T-helper 2 cell treated with Interferon-gamma antibody and Interleukin-4, amounts not matched to agents 5 μg/mL and 100 μg/mL, for 36 hours (primary cell): Measurements from ENCODE around the gene GPX4.

Experiments
- DNase-seq: peaks from one replicate; pipeline ENCODE4 v3.0.0; 2021; ENCODE audit warnings: low spot score
- H3K27ac Mint-ChIP-seq: one replicate; pipeline ENCODE4 v1.8.0; 2021; ENCODE audit warnings: mild to moderate bottlenecking, mixed read lengths
- H3K27me3 Mint-ChIP-seq: one replicate; pipeline ENCODE4 v1.8.0; 2021; ENCODE audit warnings: low read depth, mixed read lengths
- H3K36me3 Mint-ChIP-seq: one replicate; pipeline ENCODE4 v1.8.0; 2021; ENCODE audit warnings: low read depth, mixed read lengths
- H3K4me1 Mint-ChIP-seq: one replicate; pipeline ENCODE4 v1.8.0; 2021; ENCODE audit warnings: low read depth, mixed read lengths
- H3K4me3 Mint-ChIP-seq: one replicate; pipeline ENCODE4 v1.8.0; 2022; ENCODE audit warnings: mild to moderate bottlenecking, moderate library complexity, mixed read lengths
- H3K9me3 Mint-ChIP-seq: one replicate; pipeline ENCODE4 v1.8.0; 2021; ENCODE audit warnings: mixed read lengths

GPX4 gene

DNA sequence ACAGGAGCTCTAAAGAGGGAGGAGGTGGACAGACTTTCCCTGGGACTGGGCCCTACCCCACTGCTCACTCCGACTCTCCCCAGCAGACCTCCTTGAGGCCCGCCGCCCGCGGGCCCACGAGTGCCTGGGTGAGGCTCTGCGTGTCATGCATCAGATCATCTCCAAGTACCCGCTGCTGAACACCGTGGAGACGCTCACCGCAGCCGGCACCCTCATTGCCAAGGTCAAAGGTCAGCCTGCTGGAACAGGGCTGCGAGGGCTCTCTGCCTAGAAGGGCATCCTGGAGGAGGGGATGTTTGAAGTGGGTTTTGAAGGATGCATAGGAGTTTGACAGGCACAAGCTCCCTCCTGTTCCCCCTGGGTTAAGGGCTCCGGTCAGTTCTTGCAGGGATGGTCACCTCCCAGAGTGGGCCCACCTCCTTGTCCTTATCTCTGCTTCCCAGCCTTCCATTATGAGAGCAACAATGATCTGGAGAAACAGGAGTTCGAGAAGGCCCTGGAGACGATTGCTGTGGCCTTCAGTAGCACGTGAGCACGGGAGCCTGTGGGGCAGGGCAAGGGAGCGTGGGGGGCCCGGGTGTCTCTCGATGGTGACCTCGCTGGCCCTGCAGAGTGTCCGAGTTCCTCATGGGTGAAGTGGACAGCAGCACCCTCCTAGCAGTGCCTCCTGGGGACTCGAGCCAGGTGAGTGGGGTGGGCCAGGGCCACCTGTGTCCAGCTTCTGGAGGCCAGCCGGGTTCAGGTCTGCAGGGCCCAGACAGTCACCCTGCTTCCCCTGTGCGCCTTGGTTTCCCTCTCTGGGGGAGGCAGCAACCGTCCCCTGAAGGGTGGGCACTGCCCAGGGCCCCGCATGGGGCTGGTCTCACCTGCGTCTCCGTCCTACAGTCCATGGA, 30.5 kb upstream of the GPX4 start:
- peaks cover 66% of the 10 kb centered on the region for H3K36me3 Mint-ChIP-seq
- H3K9me3 Mint-ChIP-seq = no peaks in the 10 kb centered on the region
- H3K27ac Mint-ChIP-seq = peak overlapping the region; percentile 55
- no peak for DNase-seq
- H3K4me1 Mint-ChIP-seq = peaks cover 45% of the 10 kb centered on the region
- no peaks in the 10 kb centered on the region for H3K27me3 Mint-ChIP-seq
- H3K4me3 Mint-ChIP-seq = peak overlapping the region; percentile 34

DNA sequence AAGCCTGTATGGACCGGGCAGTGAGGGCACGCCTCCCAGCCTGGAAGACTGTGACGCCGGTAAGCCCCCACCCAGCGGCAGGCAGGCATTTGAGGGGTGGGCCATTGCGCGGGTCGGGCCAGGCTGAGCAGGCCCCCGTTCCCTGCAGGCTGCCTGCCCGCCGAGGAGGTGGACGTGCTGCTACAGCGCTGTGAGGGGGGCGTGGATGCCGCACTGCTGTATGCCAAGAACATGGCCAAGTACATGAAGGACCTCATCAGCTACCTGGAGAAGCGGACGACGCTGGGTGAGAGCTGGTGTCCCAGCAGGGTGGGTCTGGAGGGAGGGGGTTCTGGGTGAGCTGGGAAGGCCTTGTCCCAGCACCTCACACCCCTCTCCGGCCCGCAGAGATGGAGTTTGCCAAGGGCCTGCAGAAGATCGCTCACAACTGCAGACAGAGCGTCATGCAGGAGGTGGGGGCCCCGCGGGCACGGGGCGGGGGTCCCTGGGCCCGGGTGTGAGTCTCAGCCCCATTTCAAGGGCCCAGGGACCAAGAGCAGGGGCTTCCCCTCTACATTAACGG, 29.8 kb upstream of the GPX4 start:
- H3K27ac Mint-ChIP-seq = peak overlapping the region; percentile 79
- no peaks in the 10 kb centered on the region for H3K9me3 Mint-ChIP-seq
- H3K27me3 Mint-ChIP-seq = no peaks in the 10 kb centered on the region
- DNase-seq = no peak
- H3K36me3 Mint-ChIP-seq = peaks cover 62% of the 10 kb centered on the region
- peak overlapping the region; percentile 69 for H3K4me3 Mint-ChIP-seq
- H3K4me1 Mint-ChIP-seq = peaks cover 41% of the 10 kb centered on the region

DNA sequence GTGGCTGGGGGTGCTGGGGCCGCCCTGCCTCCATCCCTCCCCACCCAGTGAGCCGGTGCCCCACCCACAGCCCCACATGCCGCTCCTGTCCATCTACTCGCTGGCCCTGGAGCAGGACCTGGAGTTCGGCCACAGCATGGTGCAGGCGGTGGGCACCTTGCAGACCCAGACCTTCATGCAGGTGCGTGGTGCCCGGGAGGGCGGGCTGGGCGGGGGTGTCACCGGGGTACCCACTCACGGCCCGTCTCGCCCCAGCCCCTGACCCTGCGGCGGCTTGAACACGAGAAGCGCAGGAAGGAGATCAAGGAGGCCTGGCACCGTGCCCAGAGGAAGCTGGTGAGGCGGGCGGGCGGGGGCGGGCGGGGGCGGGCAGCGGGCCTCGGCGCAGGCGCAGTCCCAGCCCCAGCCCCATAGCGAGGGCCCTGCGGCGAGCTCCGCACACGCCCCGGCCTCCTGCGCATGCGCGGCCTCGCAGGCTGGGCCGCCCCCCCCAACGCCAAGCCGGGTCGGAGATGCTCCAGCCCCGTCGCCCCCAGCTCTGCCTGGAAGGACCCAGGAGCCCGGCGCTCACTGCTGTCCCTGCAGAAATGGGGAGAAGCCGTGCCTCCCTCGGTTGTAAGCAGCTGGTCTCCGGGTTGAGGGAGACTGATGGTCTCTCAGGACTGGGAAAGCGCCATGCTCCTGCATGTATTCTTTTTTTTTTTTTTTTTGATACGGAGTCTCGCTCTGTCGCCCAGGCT, 29.1 kb upstream of the GPX4 start:
- peak overlapping the region; percentile 76 for H3K4me3 Mint-ChIP-seq
- peak overlapping the region; percentile 93 for H3K27ac Mint-ChIP-seq
- H3K27me3 Mint-ChIP-seq = no peaks in the 10 kb centered on the region
- no peaks in the 10 kb centered on the region for H3K9me3 Mint-ChIP-seq
- peaks cover 35% of the 10 kb centered on the region for H3K4me1 Mint-ChIP-seq
- peak; percentile 71 for DNase-seq
- peaks cover 62% of the 10 kb centered on the region for H3K36me3 Mint-ChIP-seq

DNA sequence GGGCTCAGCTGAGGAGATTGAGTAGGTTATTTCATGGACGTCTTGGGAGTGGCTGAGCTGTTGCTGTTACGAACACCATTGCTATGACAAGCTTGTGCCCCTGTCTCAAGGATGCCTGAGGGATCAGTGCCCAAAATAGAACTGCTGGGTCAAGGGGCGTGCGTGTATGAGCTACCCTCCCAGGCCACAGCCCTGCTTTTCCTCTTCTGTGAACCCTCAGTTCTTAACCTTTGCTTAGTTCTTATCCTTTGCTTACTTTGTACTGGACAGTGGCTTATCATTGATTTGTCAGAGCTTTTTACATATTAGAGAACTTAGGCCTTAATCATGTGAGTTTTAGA, 27.8 kb upstream of the GPX4 start:
- Mint-ChIP-seq H3K4me3 (peak overlapping the region; percentile 76), H3K4me1 (peaks cover 35% of the 10 kb centered on the region), H3K27me3 (no peaks in the 10 kb centered on the region), H3K27ac (peak overlapping the region; percentile 93), H3K9me3 (no peaks in the 10 kb centered on the region), H3K36me3 (peaks cover 67% of the 10 kb centered on the region)
- no peak for DNase-seq

DNA sequence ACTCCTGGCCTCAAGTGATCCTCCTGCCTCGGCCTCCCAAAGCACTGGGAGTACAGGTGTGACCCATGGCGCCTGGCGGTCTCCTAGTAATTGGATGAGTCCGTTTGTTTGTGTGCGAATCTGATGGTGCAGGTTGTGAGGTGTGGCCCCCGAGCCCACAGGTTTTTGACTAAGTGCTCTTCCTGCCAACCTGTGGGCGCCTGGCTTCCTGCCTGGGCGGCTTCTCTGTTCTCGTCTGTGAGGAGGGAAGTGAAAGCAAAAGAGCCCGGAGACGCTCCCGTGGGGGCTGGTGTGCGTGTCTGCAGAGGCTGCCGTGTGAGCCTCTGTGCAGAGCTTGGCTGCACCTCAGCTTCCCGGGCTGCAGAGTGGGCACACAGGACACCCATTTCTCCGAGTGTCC, 26.8 kb upstream of the GPX4 start:
- peaks cover 69% of the 10 kb centered on the region for H3K36me3 Mint-ChIP-seq

DNA sequence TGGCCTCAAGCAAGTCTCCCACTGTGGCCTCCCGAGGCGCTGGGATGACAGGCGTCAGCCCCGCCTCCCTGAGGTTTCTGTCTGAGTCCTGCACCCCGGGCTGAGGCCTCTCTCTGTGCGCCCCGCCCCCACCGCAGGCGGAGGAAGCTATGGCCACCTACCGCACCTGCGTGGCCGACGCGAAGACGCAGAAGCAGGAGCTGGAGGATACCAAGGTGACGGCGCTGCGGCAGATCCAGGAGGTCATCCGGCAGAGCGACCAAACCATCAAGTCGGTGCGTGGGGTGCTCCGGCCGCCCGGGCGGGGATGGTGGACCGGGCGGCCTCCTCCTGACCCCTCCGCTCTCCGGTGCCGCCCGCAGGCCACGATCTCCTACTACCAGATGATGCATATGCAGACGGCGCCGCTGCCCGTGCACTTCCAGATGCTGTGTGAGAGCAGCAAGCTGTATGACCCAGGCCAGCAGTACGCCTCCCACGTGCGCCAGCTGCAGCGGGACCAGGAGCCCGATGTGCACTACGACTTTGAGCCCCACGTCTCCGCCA, 24.2 kb upstream of the GPX4 start:
- DNase-seq = peak; percentile 72
- Mint-ChIP-seq H3K27ac (peak overlapping the region; percentile 64), H3K36me3 (peaks cover 69% of the 10 kb centered on the region), H3K27me3 (no peaks in the 10 kb centered on the region), H3K4me1 (peaks cover 21% of the 10 kb centered on the region), H3K9me3 (no peaks in the 10 kb centered on the region), H3K4me3 (peak overlapping the region; percentile 88)

More for the DNA sequence above, 26.8 kb upstream of the GPX4 start:
- Mint-ChIP-seq H3K27me3 (no peaks in the 10 kb centered on the region), H3K9me3 (no peaks in the 10 kb centered on the region), H3K4me1 (peaks cover 34% of the 10 kb centered on the region), H3K4me3 (peak overlapping the region; percentile 88), H3K27ac (peak overlapping the region; percentile 93)
- peak; percentile 93 for DNase-seq

DNA sequence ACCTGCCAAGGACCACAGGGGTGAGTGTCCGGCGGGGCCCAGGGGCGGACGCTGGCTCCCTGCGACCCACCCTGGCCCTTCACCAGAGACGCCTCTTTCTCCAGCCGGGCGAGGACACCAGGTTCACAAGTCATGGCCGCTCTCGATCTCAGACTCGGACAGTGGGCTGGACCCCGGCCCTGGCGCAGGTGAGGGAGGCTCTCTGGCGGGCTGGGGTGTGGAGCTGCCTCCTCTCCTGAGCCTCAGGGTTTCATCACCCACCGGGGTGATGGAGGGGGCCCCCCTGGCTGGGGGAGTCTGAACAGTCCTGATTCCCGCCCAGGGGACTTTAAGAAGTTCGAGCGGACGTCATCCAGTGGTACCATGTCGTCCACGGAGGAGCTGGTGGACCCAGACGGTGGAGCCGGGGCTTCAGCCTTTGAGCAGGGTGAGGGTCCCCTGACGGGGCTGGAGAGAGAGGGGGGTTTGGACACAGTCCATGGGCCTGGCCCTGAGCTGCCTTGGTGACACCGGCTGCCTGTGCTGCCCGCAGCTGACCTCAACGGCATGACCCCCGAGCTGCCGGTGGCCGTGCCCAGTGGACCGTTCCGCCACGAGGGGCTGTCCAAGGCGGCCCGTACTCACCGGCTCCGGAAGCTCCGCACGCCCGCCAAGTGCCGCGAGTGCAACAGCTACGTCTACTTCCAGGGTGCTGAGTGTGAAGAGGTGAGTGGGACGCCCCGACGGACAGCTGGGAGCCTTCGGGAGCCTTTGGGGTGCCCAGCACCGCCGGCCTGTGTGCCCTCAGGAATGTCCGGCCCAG, 23.2 kb upstream of the GPX4 start:
- H3K27ac Mint-ChIP-seq = peak overlapping the region; percentile 77
- H3K4me1 Mint-ChIP-seq = peaks cover 22% of the 10 kb centered on the region
- H3K4me3 Mint-ChIP-seq = peak overlapping the region; percentile 18
- H3K27me3 Mint-ChIP-seq = no peaks in the 10 kb centered on the region
- DNase-seq = no peak
- peaks cover 76% of the 10 kb centered on the region for H3K36me3 Mint-ChIP-seq
- no peaks in the 10 kb centered on the region for H3K9me3 Mint-ChIP-seq

DNA sequence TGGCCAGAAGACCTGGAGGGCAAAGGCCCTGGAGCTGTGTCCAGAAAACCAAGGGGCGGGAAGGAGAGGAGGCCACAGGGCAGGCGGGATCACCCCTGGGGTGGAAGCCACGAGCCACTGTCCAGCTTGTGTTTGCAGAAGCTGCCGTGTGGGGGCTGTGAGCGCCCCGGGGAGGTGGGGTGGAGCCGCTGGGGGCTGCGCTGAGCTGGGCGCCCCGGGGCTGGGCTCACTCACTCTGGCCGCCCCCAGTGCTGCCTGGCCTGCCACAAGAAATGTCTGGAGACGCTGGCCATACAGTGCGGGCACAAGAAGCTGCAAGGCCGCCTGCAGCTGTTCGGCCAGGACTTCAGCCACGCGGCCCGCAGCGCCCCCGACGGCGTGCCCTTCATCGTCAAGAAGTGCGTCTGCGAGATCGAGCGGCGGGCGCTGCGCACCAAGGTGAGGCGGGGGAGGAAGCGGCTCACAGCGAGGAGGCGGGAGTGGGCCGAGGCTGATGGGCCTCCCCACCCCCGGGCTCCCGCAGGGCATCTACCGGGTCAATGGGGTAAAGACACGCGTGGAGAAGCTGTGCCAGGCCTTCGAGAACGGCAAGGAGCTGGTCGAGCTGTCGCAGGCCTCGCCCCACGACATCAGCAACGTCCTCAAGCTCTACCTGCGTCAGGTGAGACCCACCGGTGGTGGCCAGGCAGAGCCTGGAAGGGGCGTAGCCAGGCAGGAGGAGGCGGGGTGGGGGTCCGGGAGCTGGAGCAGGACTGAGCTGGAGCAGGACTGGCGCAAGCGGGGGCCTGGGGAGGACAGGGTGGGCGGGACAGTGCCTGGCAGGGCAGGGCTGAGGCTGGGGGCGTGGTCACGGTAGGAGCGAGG, 22.3 kb upstream of the GPX4 start:
- Mint-ChIP-seq H3K4me3 (peak overlapping the region; percentile 5), H3K27ac (peak overlapping the region; percentile 89), H3K27me3 (no peaks in the 10 kb centered on the region), H3K9me3 (no peaks in the 10 kb centered on the region), H3K36me3 (peaks cover 76% of the 10 kb centered on the region), H3K4me1 (peaks cover 19% of the 10 kb centered on the region)
- no peak for DNase-seq

DNA sequence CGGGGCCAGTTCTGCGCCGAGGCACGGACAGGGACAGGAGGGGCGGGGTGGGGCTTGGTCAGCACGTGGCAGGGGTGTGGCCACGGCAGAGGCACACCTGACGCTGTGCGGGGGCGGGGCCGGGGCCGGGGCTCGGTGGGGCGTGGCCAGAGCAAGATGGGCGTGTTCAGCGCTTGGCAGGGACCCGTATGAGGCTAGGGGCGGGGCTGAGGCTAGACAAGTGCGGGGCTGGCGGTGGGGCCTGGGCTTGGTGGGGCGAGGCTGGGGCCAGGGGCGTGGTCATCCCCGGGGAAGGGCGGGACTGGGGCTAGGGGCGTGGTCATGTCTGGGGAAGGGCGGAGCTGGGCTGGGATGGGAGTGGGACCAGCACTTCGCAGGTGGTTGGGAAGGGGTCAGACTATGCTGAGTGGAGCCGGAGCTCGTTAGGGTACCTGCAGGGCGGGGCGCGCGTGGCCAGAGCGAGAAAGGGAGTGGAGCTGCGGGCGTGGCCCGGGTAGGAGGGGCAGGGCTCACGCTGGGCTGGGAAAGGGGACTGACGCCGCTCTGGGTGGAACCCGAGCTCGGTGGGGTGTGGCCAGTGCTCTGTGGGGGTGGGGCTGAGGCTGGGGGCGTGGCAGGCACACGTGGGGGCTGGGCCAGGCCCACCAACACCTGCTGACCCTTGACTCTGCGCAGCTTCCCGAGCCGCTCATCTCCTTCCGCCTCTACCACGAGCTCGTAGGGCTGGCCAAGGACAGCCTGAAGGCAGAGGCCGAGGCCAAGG, 21.4 kb upstream of the GPX4 start:
- H3K27ac Mint-ChIP-seq = peak overlapping the region; percentile 89
- no peaks in the 10 kb centered on the region for H3K27me3 Mint-ChIP-seq
- peak; percentile 68 for DNase-seq
- H3K36me3 Mint-ChIP-seq = peaks cover 68% of the 10 kb centered on the region
- no peak overlapping the region for H3K4me3 Mint-ChIP-seq
- no peaks in the 10 kb centered on the region for H3K9me3 Mint-ChIP-seq
- peaks cover 14% of the 10 kb centered on the region for H3K4me1 Mint-ChIP-seq

DNA sequence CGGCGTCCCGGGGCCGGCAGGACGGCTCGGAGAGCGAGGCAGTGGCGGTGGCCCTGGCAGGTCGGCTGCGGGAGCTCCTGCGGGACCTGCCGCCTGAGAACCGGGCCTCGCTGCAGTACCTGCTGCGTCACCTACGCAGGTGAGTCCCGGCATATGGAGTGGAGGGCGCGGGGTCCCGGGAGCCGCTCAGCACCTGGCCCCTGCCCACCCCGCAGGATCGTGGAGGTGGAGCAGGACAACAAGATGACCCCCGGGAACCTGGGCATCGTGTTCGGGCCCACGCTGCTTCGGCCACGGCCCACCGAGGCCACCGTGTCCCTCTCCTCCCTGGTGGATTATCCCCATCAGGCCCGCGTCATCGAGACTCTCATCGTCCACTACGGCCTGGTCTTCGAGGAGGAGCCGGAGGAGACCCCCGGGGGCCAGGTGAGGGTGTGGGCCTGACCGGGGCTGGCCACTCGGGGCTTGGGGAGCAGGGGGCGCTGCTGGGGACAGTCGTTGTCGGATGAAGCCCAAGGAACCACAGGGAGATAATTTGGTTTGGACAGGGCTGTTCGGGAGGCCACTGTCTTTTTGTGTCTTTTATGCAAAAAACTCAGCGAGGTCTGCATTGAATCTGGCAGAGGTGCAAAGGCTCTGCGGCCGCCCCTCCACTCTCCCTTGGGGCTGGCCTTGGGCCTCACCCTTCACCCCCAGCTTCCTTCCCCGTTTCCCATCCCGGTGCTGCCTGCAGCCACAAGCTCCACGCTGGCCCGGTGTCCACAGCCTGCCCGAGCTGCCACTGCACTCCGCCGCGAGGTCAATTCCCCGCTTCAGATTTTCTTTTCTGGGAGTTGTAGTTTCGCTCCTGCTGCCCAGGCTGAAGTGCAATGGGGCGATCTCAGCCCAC, 20.6 kb upstream of the GPX4 start:
- peaks cover 69% of the 10 kb centered on the region for H3K36me3 Mint-ChIP-seq
- peaks cover 22% of the 10 kb centered on the region for H3K4me1 Mint-ChIP-seq

DNA sequence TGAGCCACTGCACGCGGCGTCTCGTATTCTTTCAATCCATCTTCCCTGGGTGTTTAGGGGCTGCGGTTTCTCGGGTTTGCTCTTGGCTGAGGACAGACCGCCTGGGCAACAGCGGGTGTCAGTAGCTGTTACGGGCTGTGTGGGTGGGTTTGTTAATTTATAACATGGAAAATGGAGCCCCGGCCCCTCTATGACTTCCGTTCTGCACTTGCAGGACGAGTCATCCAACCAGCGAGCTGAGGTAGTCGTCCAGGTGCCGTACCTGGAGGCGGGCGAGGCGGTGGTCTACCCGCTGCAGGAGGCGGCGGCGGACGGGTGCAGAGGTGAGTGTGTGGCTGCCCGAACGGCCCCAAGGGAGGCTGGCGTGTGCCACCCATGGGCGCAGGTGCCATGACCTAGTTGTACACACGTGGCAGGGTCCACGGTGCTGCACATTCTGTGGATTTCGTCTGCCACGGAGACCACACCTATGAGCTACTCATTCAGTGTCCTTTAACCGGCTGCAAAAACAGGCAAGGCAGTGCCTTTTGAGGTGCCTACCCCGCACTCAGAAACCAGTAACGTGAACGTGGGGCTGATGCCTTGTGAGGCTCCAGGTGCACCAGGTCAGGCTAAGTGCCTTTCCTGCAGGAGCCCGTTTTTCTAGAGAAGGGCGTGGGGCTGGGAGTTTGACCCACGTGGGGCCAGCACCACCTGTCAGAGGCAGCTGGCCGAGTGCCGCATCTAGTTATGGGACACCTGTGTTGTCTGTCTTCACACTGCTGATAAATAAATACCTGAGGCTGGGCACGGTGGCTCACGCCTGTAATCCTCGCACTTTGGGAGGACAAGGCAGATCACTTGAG, 19.5 kb upstream of the GPX4 start:
- Mint-ChIP-seq H3K4me1 (peaks cover 24% of the 10 kb centered on the region), H3K4me3 (no peak overlapping the region), H3K27ac (peak overlapping the region; percentile 60), H3K9me3 (no peaks in the 10 kb centered on the region), H3K27me3 (no peaks in the 10 kb centered on the region), H3K36me3 (peaks cover 66% of the 10 kb centered on the region)
- DNase-seq = no peak

More for the DNA sequence above, 20.6 kb upstream of the GPX4 start:
- H3K27me3 Mint-ChIP-seq = no peaks in the 10 kb centered on the region
- no peak for DNase-seq
- H3K27ac Mint-ChIP-seq = peak overlapping the region; percentile 89
- H3K4me3 Mint-ChIP-seq = no peak overlapping the region
- no peaks in the 10 kb centered on the region for H3K9me3 Mint-ChIP-seq
